Panc1 (cell line): Measurements from ENCODE around the gene SLC4A9. TPM values are rescaled to one million over a fixed set of nuclear protein-coding genes. Genes with fewer than 3 reads are reported as not detected.
"Not testable (repeated sequence)": the region's sequence is repeated elsewhere in the genome, so short reads cannot be mapped to it uniquely, and the experiment has no call there.

ENCODE experiments used
- ATAC-seq: fragments of 200-7000 bp; cut with Tn5 transposase; 2 replicates; pipeline ENCODE4 v1.9.1; 2020; ENCODE audit warnings: mild to moderate bottlenecking, moderate library complexity
- BruUV-seq: library from RNA; stranded (reverse); fragments of 400-500 nt; replicated peaks from 2 replicates; lab custom pipeline; 2021; lab: Mats Ljungman, UMichigan
- CTCF ChIA-PET: fragments of 300-600 bp; sonication (Branson Sonifier 250); formaldehyde crosslinking; loops from one replicate; lab custom pipeline; 2022; ENCODE audit warnings: antibody characterized with exemption; lab: Charles Lee
- POLR2A ChIA-PET: fragments of 300-600 bp; sonication (Branson Sonifier 250); formaldehyde crosslinking; loops from one replicate; lab custom pipeline; 2022; ENCODE audit warnings: antibody characterized with exemption; lab: Charles Lee
- DNase-seq: peaks from one replicate; pipeline ENCODE4 v3.0.0-alpha.2; 2010; ENCODE audit warnings: low read depth, low spot score
- H3K27ac ChIP-seq: 2 replicates; pipeline ENCODE4 v1.5.1; 2011; ENCODE audit warnings: mild to moderate bottlenecking, low read length, inconsistent platforms
- H3K27me3 ChIP-seq: fragments of 200-500 bp; sonication (Bioruptor generic); 2 replicates; pipeline ENCODE4 v1.6.0; 2014; ENCODE audit warnings: low read length, inconsistent platforms; ENCODE audit not compliant: control insufficient read depth, insufficient read depth
- H3K36me3 ChIP-seq: fragments of 200-500 bp; sonication (Bioruptor generic); 2 replicates; pipeline ENCODE4 v1.5.1; 2014; ENCODE audit warnings: inconsistent platforms, mild to moderate bottlenecking, low read length, moderate library complexity; ENCODE audit not compliant: control insufficient read depth, insufficient read depth
- H3K4me1 ChIP-seq: 2 replicates; pipeline ENCODE4 v1.5.1; 2011; ENCODE audit warnings: inconsistent platforms, mild to moderate bottlenecking, low read length, moderate library complexity; ENCODE audit not compliant: control insufficient read depth, insufficient read depth
- H3K4me3 ChIP-seq, 2 experiments: 2 replicates each; pipeline ENCODE4 v1.5.1; 2011 to 2012; ENCODE audit warnings: low read depth in 2 of 2, low read length in 2 of 2, mild to moderate bottlenecking in 2 of 2, inconsistent platforms in 1 of 2, moderate library complexity in 1 of 2
- H3K9me3 ChIP-seq: fragments of 200-500 bp; sonication (Bioruptor generic); 2 replicates; pipeline ENCODE4 v1.5.1; 2014; ENCODE audit warnings: low read depth, mild to moderate bottlenecking, inconsistent platforms, low read length, moderate library complexity; ENCODE audit not compliant: control insufficient read depth, insufficient read depth
- CTCF ChIP-seq: fragments of 450-650 bp; IDR thresholded peaks from 2 replicates; pipeline ENCODE4 v1.5.1; 2017; ENCODE audit warnings: mild to moderate bottlenecking
- POLR2AphosphoS5 ChIP-seq: IDR thresholded peaks from 2 replicates; pipeline ENCODE4 v1.6.1; 2012; ENCODE audit warnings: mild to moderate bottlenecking, low read depth, low read length, moderate library complexity
- REST ChIP-seq, 2 experiments: IDR thresholded peaks; 2 replicates each; pipeline ENCODE4 v1.6.1; 2011 to 2012; ENCODE audit warnings: low read depth in 2 of 2, control low read depth in 1 of 2, low read length in 1 of 2, mild to moderate bottlenecking in 1 of 2, moderate library complexity in 1 of 2; ENCODE audit not compliant: insufficient read depth in 1 of 2
- SIN3A ChIP-seq: IDR thresholded peaks from 2 replicates; pipeline ENCODE4 v1.6.1; 2012; ENCODE audit warnings: low read depth, mild to moderate bottlenecking, low read length, moderate library complexity, borderline replicate concordance; ENCODE audit not compliant: insufficient read depth
- TCF7L2 ChIP-seq: IDR thresholded peaks from 2 replicates; pipeline ENCODE4 v1.6.1; 2011; ENCODE audit warnings: mild to moderate bottlenecking, low read depth, low read length, inconsistent platforms
- in situ Hi-C: cut with HindIII; loops from 2 replicates; pipeline ENCODE4 v1.10.0; 2016; ENCODE audit warnings: low sequenced_read_pairs, low pct_unique_long_range_greater_than_20kb
- intact Hi-C: fragments of 100-400 bp; cut with micrococcal nuclease; formaldehyde crosslinking; loops from one replicate; pipeline ENCODE4 v1.10.0; 2022; ENCODE audit not compliant: unreplicated experiment
- total RNA-seq: library from RNA; stranded (reverse); gene quantifications from one replicate; pipeline ENCODE4 v1.2.1, GENCODE V29; 2021; ENCODE audit not compliant: unreplicated experiment

SLC4A9 gene
- total RNA-seq, 1 experiment from 2014 or later = not detected

GRCh38 chr5:140342287-140342686, 17.7 kb upstream of the SLC4A9 start:
- ChIA-PET CTCF (no interaction called here), POLR2A (interaction anchor here (0.6 kb wide), 1 partner anchor 16 kb away, joined by 13 read pairs; no protein-coding TSS in a partner anchor)
- DNase-seq = no peak
- in situ Hi-C loops = no loop called here
- no TSS peak for BruUV-seq
- H3K4me3 ChIP-seq = no peak overlapping the region
- H3K9me3 ChIP-seq = no peaks in the 10 kb centered on the region
- H3K4me1 ChIP-seq = peaks cover 14% of the 10 kb centered on the region
- TF ChIP-seq POLR2AphosphoS5 = no peak
- TF ChIP-seq SIN3A = no peak
- no peak for TF ChIP-seq REST (IDR thresholded peaks at IDR 0.05; ENCODE audit: insufficient read depth in 1 of 2, low read depth in 2 of 2, low read length in 1 of 2)
- TF ChIP-seq CTCF = no peak
- TF ChIP-seq TCF7L2 = no peak
- ATAC-seq = no peak
- intact Hi-C loops = no loop called here
- no peaks in the 10 kb centered on the region for H3K27me3 ChIP-seq
- no peaks in the 10 kb centered on the region for H3K36me3 ChIP-seq
- no peak overlapping the region for H3K27ac ChIP-seq

- no TSS peak for BruUV-seq
- Histone ChIP-seq H3K9me3 (no peaks in the 10 kb centered on the region), H3K36me3 (no peaks in the 10 kb centered on the region), H3K4me1 (peaks cover 14% of the 10 kb centered on the region), H3K27me3 (no peaks in the 10 kb centered on the region), H3K4me3 (no peak overlapping the region), H3K27ac (no peak overlapping the region)
- DNase-seq = no peak
- intact Hi-C loops = no loop called here
- in situ Hi-C loops = no loop called here
- CTCF ChIA-PET = no interaction called here
- no peak for ATAC-seq
- no peak for TF ChIP-seq REST (IDR thresholded peaks at IDR 0.05; ENCODE audit: insufficient read depth in 1 of 2, low read depth in 2 of 2, low read length in 1 of 2)
- no peak for TF ChIP-seq CTCF
- no peak for TF ChIP-seq POLR2AphosphoS5
- TF ChIP-seq SIN3A = no peak
- POLR2A ChIA-PET = interaction anchor here (0.6 kb wide), 1 partner anchor 15 kb away, joined by 13 read pairs; no protein-coding TSS in a partner anchor
Observed at GRCh38 chr5:140342896-140343295, 17.1 kb upstream of the SLC4A9 start.

GRCh38 chr5:140343849-140344248, 16.1 kb upstream of the SLC4A9 start:
- H3K4me3 ChIP-seq, in situ Hi-C loops, H3K27me3 ChIP-seq, BruUV-seq, intact Hi-C loops, H3K36me3 ChIP-seq, DNase-seq, H3K27ac ChIP-seq, ATAC-seq, H3K9me3 ChIP-seq, POLR2A ChIA-PET: not testable (repeated sequence)
- CTCF ChIA-PET = interaction anchor here (5.1 kb wide), 1 partner anchor 100 kb away, joined by 79 read pairs; no protein-coding TSS in a partner anchor
- H3K4me1 ChIP-seq = peaks cover 14% of the 10 kb centered on the region
